HG02973 (cell line): Measurements from ENCODE around the gene C2orf68.
"Not testable (repeated sequence)": the region's sequence is repeated elsewhere in the genome, so short reads cannot be mapped to it uniquely, and the experiment has no call there.

ENCODE experiments used
- ATAC-seq: cut with Tn5 transposase; IDR thresholded peaks from one replicate; pipeline ENCODE4 v1.9.1; 2021; ENCODE audit warnings: moderate library complexity; ENCODE audit not compliant: unreplicated experiment

The C2orf68 gene

DNA sequence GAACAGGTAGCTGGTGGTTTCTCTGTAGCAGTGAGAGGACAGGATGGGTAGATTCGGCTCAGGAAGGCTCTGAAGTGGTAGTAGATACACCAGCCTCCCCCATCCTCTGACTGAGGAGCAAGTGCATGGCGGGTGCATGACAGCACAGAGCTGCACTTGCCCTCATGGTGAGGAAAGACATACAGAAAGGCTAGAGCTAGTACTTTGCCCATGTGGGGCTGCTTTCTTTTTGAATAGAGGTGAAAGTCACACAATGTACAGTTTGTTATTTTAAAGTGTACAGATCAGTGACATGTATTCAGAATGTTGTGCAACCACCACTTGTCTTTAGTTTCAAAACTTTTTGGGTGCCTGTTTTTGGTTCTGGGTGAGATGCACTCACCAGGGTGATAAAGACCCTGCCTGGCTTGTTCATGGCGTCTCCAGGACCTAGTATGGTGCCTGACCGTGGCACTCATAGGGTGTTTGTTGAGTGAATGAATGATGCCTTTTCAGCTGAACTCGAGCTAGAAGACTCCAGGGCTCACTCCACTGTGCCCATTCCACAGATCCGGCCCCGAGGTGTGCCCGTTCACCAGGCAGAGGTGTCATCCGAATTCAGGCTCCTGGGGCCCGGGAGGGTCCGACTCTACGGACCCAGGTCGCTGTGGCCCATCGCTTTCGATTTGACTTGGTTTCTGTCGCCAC lies 28.1 kb downstream of the C2orf68 start:
- no peak for ATAC-seq

DNA sequence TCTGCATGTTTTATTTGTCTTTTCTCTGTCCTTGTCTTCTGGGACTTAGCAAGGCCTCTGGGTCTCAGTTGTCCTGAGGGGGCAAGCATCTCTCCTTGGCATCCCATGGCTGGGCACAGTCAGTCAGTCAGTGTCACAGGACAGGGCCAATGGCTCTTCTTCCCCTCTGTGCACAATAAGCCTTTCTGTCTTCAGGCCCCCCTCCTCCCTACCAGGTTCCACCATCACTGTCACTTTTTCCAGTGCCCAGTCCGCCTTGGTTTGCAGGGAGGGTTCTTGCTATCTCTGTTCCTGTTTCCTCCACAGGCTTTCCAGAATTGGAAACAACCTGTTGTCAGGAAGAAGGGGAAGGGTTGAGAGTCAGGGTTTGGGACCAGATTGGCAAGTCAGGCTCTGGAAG lies 29.4 kb downstream of the C2orf68 start:
- ATAC-seq: no peak

GRCh38 chr2:85580206-85580605 lies 31.7 kb downstream of the C2orf68 start:
- no peak for ATAC-seq

- no peak for ATAC-seq
These were observed 32.5 kb downstream of the C2orf68 start for GRCh38 chr2:85579266-85579935.

GRCh38 chr2:85578243-85579180 lies 33.4 kb downstream of the C2orf68 start:
- ATAC-seq: no peak

DNA sequence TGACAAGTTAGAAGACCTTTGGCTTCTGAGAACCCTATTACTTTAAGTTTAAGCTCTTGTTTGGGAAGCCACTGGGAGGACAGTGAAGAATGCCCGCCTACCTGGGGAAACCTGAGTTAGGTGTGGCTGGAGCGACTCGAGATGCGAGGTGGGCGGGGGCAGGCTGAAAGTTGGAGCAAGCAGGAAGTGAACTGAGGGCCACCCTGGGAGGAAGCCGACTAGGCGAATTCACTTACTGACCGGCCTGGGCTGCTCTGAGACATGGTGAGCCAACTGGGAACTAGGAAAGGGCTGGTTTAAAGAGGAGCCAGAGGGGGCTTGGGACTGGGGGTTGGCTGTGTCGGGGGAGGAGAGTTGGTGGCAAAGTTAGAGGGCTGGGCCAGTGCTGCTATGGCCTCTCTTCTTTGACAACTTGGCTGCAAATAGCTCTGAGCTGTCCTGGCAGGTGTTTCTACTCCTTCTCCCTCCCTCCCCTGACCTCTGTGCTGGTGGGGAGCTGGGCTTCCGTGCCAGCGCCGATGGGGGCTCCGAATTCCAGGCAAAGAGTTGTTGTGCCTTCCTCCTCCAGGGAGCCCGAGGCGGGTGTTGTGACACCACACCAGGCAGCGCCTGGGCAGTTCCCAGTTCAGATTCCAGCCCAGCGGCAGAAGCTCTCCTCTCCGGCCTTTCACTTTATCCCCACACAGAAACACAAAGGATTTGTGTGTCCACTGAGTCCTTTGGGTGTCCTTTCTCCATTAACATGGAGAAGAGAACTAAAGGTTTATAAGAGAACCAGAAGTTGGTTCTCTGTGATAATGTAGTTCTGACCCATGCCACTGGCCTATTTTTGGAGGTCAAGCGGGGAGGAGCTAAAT lies 34.3 kb downstream of the C2orf68 start, which contains the start of gene VAMP8:
TSS of gene VAMP8 (plus strand) at position 201 of the 857 bp plus-strand sequence. CDS start at position 262, 61 bp downstream.
- ATAC-seq: peak; percentile 62

DNA sequence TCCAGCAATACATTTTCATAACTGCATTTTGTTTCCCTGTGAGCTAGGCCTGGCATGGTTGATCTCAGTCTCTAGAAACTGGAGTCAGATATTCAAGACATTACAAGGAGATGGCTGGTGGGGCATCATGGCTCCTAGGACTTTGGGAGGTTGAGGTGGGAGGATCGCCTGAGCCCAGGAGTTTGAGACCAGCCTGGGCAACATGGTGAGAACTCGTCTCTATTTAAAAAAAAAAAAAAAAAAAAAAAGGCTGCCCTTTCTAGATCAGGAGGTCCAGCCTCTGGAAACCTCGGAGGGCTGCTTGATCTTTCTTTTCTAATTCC lies 34.8 kb downstream of the C2orf68 start:
- no peak for ATAC-seq

DNA sequence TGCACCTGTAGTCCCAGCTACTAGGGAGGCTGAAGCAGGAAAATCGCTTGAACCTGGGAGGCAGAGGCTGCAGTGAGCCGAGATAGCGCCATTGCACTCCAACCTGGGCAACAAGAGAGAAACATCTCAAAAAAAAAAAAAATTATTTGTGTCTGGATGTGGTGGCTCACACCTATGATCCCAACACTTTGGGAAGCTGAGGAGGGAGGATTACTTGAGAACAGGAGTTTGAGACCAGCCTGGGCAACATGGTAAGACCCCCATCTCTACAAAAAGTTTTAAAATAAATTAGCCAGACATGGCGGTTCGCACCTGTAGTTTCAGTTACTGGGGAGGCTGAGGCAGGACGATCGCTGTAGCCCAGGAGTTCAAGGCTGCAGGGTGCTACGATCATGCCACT lies 36.1 kb downstream of the C2orf68 start:
- no peak for ATAC-seq

- no peak for ATAC-seq
These were observed 45.6 kb downstream of the C2orf68 start for GRCh38 chr2:85566265-85566664.

DNA sequence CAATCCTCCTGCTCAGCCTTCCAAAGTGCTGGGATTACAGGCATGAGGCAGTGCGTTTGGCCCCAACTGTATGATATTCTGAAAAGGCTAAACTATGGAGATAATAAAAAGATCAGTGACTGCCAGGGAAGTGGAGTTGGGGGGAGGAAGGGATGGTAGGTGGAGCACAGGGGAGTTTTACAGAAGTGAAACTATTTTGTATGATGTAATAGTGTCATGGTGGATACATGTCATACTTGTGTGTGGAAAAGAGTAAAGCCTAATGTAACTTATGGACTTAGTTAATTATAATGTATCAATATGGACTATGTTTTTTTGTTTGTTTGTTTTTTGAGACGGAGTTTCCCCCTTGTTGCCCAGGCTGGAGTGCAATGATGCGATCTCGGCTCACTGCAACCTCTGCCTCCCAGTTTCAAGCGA lies 47.7 kb downstream of the C2orf68 start:
- ATAC-seq: no peak

DNA sequence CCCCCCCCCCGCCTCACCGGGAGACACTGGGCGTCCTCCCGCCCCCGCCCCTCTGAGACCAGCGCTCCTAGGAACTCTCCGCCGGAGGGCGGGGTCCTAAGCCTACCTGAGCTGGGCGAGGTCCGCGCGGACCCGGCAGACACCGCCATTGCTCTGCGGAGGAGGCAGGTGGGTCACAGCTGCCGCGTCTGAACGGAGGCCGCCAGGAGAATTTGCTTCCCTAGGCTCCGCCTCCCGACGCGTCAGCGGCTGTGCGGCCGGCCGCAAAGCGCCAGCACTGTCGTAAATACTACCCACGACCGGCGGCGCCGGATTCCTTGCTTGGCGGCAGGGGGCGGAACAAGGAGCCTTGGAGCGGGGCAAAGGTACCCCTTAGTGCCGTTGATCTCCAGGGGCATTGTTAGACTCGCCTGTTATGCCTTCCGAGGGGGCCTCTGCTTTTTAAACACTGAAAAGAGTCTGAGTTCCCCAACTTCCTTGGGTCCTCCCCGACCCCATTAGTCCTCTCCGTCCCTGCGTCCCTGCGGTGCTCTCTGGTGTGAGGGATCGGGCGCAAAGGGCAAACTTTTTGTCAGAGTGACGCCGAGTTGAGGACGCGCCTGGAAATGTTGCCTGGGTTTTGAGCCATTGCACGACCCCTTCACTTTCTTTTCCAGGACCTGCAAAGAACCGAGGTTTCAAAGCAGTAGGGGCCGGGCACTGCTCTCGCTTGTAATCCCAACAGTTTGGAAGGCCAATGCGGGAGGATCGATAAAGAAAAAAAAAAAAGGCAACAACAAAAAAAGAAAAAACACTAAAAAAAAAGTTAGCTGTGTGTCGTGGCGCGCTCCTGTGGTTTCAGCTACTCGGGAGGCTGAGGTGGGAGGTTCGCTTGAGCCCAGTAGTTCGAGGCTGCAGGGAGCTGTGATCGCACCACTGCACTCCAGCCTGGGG lies 50.3 kb downstream of the C2orf68 start, which contains the start of gene GGCX:
TSS of gene GGCX (minus strand) at position 214 of the 933 bp plus-strand sequence. CDS start at position 149, 65 bp downstream.
- peak; percentile 86 for ATAC-seq

DNA sequence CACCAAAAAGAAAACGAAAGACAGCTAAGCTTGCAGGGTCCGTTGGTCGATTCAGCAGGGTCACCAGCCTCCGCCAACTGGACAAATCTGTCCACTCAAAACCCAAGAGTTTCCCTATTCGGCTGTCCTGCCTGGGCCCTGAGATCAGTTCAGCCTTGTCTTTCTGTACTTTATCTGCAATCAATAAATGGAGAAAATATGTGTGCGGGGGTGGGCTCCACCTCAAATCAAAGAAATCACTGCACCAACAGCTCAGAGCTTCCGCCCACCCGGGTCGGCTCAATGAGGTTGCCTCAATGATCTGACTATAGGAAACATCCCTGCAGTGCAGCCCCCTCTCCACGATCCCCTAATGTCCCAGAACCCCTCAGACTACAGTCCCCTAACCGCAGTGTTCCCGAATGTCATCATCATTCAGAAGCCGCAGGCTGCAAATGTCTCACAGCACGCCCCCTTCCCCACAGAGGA lies 51.0 kb downstream of the C2orf68 start:
- ATAC-seq: peak; percentile 19

DNA sequence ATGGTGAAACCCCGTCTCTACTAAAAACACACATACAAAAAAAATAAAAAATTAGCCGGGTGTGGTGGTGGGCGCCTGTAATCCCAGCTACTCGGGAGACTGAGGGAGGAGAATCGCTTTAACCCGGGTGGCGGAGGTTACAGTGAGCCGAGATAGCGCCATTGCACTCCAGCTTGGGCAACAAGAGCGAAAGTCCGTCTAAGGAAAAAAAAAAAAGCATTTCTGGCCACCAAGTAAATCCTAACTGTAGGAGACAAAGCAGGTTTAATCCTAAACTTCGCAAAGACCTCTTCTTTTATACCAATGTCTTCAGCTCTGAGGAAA lies 51.5 kb downstream of the C2orf68 start:
- ATAC-seq: not testable (repeated sequence)

DNA sequence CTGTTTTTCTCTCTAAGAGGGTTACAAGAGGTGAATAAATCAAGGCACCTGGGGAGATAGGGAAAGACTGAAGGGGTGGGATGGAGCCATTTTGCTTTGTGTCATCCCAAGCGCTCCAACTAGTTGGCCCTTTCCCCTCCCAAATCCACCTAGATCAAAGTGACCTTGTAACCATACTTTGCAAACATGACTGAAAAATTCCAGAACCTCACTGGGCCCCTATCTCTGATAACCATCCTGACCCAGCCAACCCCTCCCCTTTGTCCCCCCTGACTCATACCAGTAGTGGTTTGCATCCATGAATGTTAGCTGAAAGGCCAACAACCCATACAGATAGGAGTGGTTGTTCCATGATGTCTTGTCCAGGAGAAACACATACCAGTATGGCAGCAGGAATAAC lies 53.7 kb downstream of the C2orf68 start:
- ATAC-seq: no peak

- no peak for ATAC-seq
These were observed 54.7 kb downstream of the C2orf68 start for GRCh38 chr2:85557130-85557529.
